Right lobe of liver (tissue), 4 donors: ENCODE data around the gene RAB34.

ENCODE experiments used
- POLR2A ChIP-seq: fragments of 450-650 bp; IDR thresholded peaks from one replicate; pipeline ENCODE4 v1.6.1; 2017; ENCODE audit warnings: antibody characterized with exemption, mild to moderate bottlenecking
- TF ChIP-seq, protein P1 (sequence below), 4 donors: fragments of 200-600 bp in 3 of 4; fragments of 450-650 bp in 1 of 4; IDR thresholded peaks; one replicate each; pipeline versions ENCODE4 v1.5.1 to v1.8.0; 2016 to 2022; ENCODE audit warnings: antibody characterized with exemption in 4 of 4, mild to moderate bottlenecking in 2 of 4
- donor health status: DM: no; HTN: no; CAD: no.
- donor health status: DM: no; HTN: no; CAD: no.
- donor health status: DM: no; HTN: yes; CAD: no.

DNA sequence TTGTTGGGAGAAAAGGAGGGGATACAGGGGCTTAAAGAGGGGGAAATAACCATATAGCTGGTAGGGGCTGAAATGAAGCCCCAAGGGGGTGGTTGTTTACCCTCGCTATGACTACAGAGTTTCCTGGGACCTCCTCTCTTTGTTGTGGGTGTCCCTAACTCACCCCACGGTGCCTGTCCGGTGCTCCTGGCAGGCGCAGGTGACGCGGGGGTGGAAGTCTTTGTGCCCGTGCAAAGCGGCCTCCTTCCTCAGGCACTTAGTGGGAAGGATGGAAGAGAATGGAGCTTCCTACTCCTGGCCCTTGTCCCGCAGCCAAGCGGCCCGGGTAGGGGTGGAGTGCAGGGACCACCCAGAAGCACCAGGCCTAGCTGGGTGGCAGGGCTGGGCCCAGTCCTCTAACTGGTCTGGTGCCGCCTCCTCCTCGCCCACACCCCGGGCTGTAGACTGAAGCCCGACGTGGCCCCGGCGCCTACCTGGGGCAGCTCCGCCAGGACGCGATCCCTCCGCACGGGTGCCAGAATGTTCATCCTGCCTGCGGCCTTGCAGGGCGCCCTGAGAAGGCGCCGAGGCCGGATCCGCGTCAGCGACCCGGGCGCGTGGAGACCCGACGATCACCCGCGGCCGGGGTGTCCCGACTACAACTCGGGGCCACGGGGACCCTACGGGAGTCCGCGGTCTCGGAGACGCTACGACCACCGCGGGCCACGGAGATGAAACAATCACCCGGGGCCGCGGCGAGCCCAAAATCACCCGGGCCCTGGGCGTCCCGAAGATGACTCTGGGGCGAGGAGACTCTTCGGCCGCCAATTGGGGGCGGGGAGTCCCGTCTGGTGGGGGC, 709 bp downstream of the RAB34 start:
- TF ChIP-seq POLR2A, result no peak
- TF ChIP-seq, protein P1, sequence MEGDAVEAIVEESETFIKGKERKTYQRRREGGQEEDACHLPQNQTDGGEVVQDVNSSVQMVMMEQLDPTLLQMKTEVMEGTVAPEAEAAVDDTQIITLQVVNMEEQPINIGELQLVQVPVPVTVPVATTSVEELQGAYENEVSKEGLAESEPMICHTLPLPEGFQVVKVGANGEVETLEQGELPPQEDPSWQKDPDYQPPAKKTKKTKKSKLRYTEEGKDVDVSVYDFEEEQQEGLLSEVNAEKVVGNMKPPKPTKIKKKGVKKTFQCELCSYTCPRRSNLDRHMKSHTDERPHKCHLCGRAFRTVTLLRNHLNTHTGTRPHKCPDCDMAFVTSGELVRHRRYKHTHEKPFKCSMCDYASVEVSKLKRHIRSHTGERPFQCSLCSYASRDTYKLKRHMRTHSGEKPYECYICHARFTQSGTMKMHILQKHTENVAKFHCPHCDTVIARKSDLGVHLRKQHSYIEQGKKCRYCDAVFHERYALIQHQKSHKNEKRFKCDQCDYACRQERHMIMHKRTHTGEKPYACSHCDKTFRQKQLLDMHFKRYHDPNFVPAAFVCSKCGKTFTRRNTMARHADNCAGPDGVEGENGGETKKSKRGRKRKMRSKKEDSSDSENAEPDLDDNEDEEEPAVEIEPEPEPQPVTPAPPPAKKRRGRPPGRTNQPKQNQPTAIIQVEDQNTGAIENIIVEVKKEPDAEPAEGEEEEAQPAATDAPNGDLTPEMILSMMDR (IDR thresholded peaks at IDR 0.05), result no peak
